Myocyte (in vitro differentiated cells): Measurements from ENCODE around the gene TPST2. TPM values are rescaled to one million over a fixed set of nuclear protein-coding genes. Genes with fewer than 3 reads are reported as not detected.
A peak's percentile ranks its signal among the peaks of the same experiment; 100 is the strongest.
"Not testable (repeated sequence)": the region's sequence is repeated elsewhere in the genome, so short reads cannot be mapped to it uniquely, and the experiment has no call there.

Experiments
- DNase-seq: peaks from one replicate; pipeline ENCODE4 v3.0.0-alpha.2; 2012; ENCODE audit warnings: low read depth
- total RNA-seq: library from RNA; depleted of rRNA; stranded (reverse); fragments of >200 nt; gene quantifications from 2 replicates; pipeline ENCODE4 v1.2.3, GENCODE V29; 2014

The TPST2 gene
- total RNA-seq, 1 donor from 2014 or later: 36.6 TPM

- DNase-seq: no peak
Measured at GRCh38 chr22:26535603-26535908, 54.4 kb downstream of the TPST2 start.

DNA sequence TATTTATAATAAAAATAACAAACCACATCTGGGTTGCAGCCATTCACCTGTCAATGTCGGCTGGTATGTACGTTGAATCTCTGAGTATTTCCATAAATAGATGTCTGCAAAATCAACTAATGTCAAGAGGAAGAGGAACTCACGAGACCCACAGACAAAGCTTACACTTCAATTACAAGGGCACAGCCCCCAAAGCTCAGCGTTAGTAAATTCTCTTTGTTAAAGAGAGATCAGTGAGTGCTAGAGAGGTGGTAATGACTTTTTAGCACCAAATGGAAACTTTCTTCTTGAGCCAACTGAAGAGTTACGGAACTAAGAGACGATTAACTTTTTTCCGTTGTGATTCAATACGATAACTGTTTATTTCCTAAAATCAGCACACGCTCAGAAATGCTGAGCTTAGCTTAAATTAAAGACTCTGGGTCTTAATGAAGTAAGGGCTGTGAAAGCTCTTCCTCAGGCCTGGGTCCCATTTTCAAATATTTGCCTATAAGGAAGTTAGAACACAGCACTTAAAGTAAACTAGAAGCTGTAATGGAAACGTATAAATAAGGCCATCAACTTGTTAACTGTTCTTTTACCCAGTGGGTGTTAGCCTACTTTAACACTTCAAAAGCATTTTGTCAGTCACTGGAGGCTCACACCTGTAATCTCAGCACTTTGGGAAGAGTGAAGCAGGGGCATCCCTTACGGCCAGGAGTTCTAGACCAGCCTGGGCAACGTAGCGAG lies 54.9 kb downstream of the TPST2 start:
- no peak for DNase-seq

GRCh38 chr22:26534171-26534855 lies 55.6 kb downstream of the TPST2 start:
- no peak for DNase-seq

- DNase-seq: no peak
Measured at GRCh38 chr22:26529345-26529744, 60.6 kb downstream of the TPST2 start.

- DNase-seq: not testable (repeated sequence)
Measured at GRCh38 chr22:26528518-26528917, 61.4 kb downstream of the TPST2 start.

DNA sequence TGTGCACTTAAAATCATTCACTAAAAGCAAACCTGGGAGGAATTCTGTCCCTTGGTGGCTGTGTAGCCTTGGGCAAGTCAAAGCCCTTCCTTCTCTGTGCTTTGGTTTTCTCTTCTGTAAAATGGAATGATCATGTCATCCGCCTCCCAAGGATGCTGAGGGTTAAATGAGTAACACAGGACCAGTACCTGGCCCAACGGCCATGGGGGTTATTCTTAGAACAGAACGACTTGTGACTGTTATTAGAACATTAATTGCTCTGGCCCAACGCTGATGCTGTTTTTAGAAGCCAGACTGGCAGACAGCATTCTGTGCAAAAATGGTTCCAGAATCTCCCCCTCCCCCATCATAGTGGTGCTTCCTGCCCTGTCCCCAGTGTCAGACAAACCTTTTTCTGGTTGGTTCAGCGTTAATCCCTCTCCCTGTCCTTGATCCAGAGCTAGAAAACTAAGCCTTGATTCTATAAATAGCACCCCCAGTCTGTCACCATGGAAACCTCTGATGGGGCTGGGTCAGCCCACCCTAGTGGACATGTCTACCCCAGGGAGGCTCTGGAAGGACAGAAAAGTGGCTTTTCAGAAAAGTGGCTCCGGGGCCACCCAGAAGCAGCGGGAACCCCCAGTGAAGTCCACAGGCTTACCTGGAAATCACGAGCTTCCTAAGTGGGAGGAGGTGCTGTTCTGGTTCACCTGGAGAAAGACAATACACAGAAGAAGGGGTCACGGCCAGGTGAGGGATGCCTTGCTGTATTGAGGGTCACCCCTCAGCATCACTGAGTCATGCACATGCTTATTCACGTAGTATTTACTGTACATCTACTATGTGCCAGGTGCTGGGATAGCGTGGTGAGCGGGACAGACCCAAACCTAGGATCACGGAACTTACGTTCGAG lies 62.1 kb downstream of the TPST2 start:
- DNase-seq: no peak

GRCh38 chr22:26527167-26527566 lies 62.8 kb downstream of the TPST2 start:
- DNase-seq: no peak

DNA sequence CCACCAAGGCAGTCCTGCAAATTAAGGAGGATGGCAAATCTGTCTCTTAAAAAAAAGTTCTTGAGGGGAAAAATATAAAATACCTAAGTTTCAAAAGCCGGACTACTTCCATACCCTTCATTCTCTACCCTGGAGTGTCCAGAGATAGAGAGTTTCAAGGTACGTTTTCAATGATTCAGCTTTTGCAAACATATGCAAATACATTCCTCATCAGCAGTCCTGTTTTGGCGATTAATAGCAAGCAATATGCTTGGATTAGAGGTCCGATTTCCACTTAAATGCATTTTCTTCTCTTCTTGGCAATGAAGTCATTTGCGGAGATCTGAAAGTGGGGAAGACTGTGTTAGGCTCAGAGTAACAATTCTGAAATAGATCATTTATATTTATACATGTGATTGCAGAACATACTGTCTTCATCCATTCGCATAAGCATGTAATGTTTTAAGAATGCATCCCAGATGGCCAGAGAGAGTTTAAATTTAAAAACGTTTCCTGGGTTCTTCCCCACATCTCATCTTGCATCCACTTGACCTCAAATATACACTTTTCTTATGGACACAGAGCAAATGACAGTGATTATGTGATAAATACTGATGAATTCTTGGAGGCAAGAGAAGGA lies 63.9 kb downstream of the TPST2 start:
- DNase-seq: no peak

DNA sequence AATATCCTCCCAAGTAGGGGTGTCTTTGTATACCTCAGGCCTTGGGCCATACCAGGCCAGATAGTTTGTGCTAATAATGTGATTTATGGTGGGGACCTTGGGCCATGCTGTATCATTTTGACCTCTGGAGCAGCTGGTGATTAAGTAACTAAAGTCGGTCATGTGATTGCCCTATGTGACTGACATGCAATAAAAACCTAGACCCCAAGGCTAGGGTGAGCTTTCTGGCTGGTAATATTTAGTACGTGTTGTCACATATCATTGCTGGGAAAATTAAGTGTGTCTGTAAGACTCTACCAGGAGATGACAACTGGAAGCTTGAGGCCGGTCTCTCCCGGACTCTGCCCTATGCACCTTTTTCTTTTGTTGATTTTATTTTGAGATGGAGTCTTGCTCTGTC lies 65.1 kb downstream of the TPST2 start:
- no peak for DNase-seq

- no peak for DNase-seq
Measured at GRCh38 chr22:26522592-26522991, 67.3 kb downstream of the TPST2 start.

DNA sequence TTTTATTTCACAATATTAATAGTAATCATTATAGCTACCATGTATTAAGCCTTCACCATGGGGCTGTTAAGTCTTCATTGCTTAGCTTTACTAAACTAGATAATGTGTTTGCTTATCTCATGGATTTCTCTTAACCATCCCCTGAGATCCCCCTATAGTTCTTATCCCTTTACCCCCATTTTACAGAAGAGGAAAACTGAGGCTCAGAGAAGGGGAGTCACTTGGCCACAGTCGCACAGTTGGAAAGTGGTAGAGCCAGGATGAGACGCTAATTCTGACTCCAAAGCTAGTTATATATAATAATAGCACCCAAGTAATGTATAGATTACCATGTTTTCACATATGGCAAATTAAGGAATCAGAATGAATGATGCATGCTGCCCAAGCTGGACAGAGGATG lies 67.9 kb downstream of the TPST2 start:
- no peak for DNase-seq

GRCh38 chr22:26517429-26517828 lies 72.5 kb downstream of the TPST2 start:
- no peak for DNase-seq

DNA sequence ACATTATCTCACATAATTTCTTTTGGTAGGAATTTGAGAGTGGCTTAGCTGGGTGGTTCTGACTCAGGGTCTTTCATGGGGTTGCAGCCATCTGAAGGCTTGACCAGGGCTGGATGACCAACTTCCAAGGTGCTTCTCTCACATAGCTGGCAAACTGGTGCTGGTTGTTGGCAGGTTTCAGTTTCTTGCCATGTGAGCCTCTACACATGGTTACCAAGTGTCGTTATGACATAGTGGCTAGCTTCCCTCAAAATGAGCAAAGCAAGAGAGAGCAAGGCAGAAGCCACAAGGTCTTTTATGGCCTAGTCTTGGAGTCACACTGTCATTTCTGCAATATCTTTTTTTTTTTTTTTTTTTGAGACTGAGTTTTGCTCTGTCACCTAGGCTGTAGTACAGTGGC lies 73.4 kb downstream of the TPST2 start:
- no peak for DNase-seq

- no peak for DNase-seq
Measured at GRCh38 chr22:26515931-26516330, 74.0 kb downstream of the TPST2 start.

GRCh38 chr22:26514419-26515161 lies 75.3 kb downstream of the TPST2 start:
- DNase-seq: no peak

- DNase-seq: no peak
Measured at GRCh38 chr22:26513838-26514237, 76.1 kb downstream of the TPST2 start.

- DNase-seq: peak; percentile 92
Measured at GRCh38 chr22:26512149-26512793, 77.7 kb downstream of the TPST2 start, which contains the start of gene TFIP11. TFIP11 (minus strand) TSS chr22:26512473; CDS start chr22:26510272, 2,201 bp downstream.

DNA sequence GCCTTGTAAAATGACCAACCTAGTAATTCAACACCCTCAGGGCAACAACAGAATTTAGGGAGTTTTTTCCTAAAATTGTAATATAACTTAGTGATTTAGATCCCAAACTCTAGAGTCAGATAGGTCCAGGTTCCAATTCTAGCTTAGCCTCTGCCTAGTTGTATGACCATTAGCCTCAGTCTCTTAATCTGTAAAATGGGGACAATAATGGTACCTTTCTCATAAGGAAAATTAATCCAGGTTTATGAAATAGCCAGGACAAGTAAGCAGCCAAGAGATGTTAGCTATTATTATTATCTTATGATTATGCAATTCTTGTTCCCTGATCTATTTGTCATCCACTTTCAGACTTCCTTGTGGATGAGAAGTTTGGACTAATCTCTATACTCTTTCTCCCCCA lies 81.8 kb downstream of the TPST2 start:
- DNase-seq: no peak

- DNase-seq: no peak
Measured at GRCh38 chr22:26503758-26504157, 86.2 kb downstream of the TPST2 start.
